LHCN-M2 (cell line): Measurements from ENCODE around the gene DOCK4. TPM values are rescaled to one million over a fixed set of nuclear protein-coding genes. Genes with fewer than 3 reads are reported as not detected.

Experiments used
- DNase-seq: peaks from one replicate; pipeline ENCODE4 v3.0.0-alpha.2; 2012; ENCODE audit warnings: low read depth
- total RNA-seq: library from RNA; depleted of rRNA; stranded (reverse); fragments of >200 nt; gene quantifications from 2 replicates; pipeline ENCODE4 v1.2.3, GENCODE V29; 2014

The DOCK4 gene
- total RNA-seq, 1 experiment from 2014 or later = 6.3 TPM

DNA sequence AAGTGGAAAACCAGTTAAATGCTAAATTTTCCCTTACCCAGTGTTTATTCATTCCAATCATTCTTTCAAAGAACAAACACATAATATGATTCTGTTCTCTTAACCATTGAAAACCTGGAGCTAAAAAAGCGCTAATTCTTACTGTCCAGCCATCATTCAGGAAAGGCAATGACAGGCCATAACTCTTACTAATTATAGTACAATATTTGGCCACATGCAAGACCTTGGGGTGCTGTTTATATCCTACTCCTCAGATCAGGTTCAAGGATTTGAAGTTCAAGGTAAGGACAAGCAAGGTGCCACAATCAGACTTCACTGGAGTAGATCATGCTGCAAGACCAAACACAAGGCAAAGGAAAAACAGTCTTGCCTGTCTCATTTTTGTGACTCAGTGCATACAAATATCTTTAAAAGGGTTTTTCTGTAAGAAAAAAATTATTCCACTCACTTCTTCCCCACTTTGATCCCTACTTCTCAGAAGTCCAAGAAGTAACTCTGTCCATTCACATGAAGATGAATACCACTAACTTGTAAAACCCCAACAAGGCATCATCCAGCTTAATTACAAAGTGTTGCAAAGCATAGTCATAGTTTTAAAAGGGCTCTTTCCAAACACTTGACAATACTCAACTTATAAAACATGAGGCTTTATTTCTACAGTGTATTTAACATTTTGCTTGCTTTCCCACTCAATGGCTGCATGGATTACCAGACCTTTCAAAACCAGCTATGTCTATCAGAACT, 153.0 kb downstream of the DOCK4 start:
- no peak for DNase-seq

DNA sequence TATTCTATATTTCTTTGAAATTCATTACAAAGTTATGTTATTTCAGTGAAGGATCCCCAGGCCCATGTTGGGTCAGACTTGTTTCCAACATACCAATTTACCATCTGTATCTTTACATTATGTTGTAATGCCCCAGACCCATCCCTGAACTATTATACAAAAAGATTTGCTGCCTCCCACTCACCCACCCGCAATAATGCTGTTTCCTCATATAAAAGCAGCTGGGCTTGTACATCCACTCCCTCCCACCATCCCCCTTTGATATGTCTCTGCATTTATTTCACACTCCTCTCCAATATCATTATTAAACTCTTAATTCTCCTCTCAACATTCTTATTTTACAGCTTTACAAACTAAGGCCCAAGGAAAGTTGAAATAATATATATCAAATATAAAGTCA, 153.7 kb downstream of the DOCK4 start:
- no peak for DNase-seq

DNA sequence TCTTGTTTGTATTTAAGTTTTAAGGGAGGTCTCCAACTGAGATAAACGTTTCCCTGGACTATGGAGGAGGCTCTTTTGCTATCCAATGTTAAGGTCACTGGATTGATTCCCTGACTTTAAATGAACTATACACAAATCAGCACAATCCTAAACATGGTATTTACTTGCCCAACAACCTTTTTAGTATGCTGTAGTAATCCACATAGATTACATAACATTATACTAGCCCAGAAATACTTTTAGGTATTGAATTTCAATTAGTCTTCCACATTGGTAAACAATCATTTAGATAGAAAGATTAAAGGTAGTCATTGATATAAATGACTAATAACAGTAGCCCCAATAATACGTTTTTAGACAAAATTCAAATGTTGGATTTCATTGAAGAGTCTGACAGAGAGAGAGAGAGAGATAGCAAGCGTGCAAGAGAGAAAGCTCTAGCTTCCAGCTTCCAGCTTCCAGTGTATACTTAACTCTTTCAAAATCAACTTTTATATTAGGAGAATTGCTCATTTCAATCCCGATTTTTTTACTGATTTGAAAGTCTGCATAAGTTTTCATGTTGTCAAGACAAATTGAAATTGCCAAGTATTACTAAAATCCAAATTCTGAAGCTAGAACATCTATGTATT, 155.8 kb downstream of the DOCK4 start:
- DNase-seq = no peak

- DNase-seq = no peak
Observed at GRCh38 chr7:112049555-112050249, 156.5 kb downstream of the DOCK4 start.

DNA sequence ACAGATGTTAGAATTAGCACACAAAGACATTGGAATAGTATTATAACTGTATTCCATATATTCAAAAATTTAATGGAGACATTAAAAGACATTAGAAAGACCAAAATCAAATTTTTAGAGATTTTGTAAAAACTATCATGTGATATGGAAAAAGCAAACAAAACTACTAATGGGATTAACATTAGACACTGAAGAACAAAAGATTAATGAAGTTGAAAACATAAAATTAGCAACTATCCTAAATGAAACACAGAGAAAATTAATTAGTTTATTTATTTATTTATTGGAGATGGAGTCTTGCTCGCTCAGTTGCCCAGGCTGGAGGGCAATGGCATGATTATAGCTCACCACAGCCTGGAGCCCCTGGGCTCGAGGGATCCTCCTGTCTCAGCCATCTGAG, 158.8 kb downstream of the DOCK4 start:
- no peak for DNase-seq

- DNase-seq = no peak
Observed at GRCh38 chr7:112045222-112045621, 161.0 kb downstream of the DOCK4 start.

GRCh38 chr7:112042631-112043030, 163.6 kb downstream of the DOCK4 start:
- DNase-seq = no peak

DNA sequence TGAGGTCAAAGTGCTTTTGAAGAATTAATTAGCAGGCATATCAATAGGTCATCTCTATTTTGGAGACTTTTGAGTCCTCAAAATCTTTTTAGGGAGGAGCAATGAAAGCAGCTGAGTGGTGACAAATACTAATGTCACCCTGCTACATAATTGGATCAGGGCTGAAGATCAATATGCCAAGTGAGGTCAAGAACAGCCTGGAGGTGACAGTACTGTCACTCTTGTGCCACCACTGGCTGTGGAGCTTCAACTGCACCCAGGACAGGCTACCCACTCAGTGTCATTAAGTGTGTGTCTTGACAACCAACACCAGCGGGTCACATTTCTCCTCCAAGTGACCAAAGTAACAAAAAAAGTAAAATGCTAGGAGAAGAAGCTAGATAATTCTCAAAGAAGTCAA, 167.8 kb downstream of the DOCK4 start:
- no peak for DNase-seq

DNA sequence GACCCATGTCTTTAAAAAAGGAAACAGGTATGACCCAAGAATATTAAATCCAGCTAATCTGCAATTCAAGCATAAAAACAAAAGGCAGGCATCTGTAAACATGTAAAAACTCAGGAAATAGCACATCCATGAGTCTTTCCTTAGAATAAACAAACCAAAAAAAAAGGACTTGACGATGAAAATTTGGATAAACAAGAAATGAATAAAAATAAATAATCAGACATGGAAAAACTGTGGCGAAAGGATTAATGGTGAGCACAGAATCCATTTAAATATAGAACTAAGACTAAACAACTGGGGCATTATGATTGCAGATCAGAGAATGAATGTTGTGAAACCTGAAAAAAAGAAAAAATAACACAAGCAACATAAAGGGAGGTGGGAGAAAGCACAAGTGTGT, 170.1 kb downstream of the DOCK4 start:
- peak; percentile 4 for DNase-seq

DNA sequence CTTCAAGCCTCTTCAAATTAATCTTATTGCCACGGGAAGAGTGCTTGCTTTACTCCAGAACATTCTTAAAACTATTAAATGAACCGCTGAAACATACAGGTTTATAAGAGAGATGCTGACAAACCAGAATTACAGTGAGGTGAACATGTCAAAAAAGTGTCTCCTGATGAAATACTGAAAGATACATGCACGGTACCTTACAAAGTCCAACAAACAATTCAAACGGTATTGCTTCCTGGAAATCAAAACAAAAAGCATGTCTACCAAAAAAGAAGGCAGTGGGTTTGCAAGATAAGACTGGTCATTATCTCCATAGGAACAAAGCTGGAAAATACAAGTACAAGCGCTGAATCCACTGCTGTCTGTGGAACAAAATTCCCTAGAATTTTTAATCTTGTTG, 174.5 kb downstream of the DOCK4 start:
- no peak for DNase-seq

GRCh38 chr7:112025556-112025955, 180.6 kb downstream of the DOCK4 start:
- DNase-seq = no peak

- DNase-seq = no peak
Observed at GRCh38 chr7:112023786-112024185, 182.4 kb downstream of the DOCK4 start.

- DNase-seq = no peak
Observed at GRCh38 chr7:112023282-112023681, 182.9 kb downstream of the DOCK4 start.

DNA sequence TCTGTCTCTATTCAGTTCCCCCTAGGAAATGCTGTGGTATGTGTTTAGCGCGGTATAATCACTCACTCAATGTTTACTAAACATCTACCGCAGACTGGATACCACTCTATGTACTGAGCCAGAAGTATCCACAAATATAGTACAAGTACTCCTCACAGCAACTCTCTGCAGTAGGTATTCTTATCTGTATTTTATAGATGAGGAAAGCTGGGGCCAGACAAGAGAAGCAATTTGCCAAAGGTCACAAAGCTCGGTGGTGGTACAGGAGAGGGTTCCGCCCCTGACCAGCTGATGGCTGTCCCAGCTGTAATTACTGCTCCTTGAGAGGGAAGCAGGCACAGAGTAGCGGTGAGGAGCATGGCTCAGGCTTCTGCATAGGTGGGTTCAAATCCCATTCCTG, 184.1 kb downstream of the DOCK4 start:
- DNase-seq = no peak

- DNase-seq = no peak
Observed at GRCh38 chr7:112021379-112022044, 184.7 kb downstream of the DOCK4 start.

DNA sequence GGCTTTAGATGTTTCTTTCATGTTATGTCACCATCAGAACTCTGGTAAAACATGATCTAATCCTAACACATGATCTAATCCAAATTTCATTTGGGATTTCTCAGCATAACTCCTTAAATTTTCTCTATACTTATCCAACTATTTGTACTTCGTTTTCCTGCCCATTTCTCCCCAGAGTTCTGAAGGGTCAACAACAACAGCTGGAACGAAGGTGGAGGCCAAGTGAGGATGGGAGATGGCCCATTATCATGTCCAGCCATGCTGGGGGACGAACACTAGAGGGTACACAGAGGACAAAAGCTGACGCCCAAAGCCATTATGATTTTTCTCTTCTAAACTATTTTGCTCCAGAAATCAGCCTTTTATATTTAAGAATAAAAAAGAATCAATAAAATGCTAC, 185.4 kb downstream of the DOCK4 start:
- DNase-seq = no peak

DNA sequence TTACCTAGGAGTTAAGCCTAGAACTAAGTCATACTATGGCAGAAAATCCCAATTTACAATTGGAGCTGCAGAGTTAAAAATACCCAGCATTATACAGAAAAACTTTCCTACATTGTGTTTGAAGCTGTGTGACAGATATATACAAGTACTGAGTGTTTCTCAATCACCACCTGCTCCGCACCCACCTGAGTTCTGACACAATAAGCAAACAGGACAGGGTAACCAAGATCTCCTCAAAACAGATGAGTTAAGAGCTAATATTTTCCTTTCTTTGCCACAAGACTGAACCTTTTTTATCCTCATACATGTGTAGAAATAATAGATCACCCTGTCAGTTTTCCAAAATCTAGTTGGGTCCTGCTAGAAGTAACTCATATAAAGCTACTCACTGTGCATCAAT, 186.3 kb downstream of the DOCK4 start:
- no peak for DNase-seq

- DNase-seq = no peak
Observed at GRCh38 chr7:112018305-112019030, 187.7 kb downstream of the DOCK4 start.

- no peak for DNase-seq
Observed at GRCh38 chr7:112015146-112015545, 191.1 kb downstream of the DOCK4 start.

DNA sequence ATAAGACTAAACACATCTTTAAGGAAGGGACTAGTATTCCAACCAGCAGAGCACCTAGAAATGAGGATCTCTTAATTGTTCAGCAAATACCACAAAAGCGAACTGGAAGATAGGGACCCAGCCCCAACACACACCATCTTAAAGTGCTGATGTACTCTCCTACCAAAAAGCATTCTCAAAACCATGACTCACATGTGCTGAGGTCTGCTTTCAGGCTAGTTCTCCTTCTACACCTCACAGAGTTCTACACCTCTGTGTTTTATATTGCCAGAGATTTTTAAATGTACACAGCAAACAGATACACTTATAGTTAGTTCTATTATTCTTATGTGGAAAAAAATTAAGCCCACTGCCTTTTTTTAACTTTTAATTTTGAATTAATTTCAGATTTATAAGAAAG, 191.9 kb downstream of the DOCK4 start:
- DNase-seq = no peak

DNA sequence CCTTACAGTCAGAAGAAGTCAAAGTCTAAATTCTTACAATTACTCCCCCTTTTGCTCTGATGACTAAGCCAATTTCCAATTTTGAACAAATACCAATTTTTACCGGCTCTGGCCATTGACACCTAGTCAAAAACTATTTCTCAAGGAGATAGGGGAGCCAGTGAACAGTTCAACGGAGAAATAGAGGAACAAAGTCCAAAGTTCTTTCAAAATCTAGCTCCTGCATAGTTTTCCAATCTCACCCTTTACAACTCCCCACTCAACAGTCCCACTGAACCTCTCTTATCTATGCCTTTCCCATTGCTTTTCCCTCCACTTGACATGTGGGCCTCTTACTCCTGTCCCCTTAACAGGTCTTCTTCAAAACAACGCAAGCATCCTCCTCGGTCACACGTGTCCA, 192.9 kb downstream of the DOCK4 start:
- no peak for DNase-seq

DNA sequence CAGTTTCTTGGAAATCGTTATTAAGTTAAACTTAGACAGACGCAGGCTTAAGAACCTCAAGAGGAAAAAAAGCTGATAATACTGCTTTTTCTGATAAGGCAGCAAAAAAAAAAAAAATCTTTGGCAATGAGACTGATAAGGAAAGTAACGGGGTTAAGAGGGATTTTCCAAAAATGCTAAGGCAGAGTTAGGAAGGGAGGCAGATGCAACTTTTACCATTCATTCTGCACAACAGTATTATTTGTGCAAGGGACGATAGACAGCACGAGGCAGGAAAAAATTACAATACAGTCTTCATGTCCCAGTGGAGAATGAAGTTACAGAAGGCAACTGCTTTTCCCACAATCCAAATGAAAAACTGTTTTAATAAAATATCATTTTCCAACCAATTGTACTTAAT, 194.0 kb downstream of the DOCK4 start:
- no peak for DNase-seq
